ENCODE measurements around the gene FARP2.

- TF ChIP-seq CREB5 (CRISPR knock-in tag; IDR thresholded peaks at IDR 0.05; ENCODE audit: low read depth) (no peak), ESRRG (CRISPR knock-in tag; IDR thresholded peaks at IDR 0.05) (no peak), TCF4 (CRISPR knock-in tag; IDR thresholded peaks at IDR 0.05; ENCODE audit: borderline replicate concordance) (no peak), RARB (CRISPR knock-in tag; IDR thresholded peaks at IDR 0.05) (no peak), CSDC2 (CRISPR knock-in tag; IDR thresholded peaks at IDR 0.05) (no peak), ARNTL (CRISPR knock-in tag; IDR thresholded peaks at IDR 0.05; ENCODE audit: borderline replicate concordance, low read depth) (no peak), ISL1 (CRISPR knock-in tag; IDR thresholded peaks at IDR 0.05) (no peak), PPARA (CRISPR knock-in tag; IDR thresholded peaks at IDR 0.05; ENCODE audit: borderline replicate concordance) (no peak), PATZ1 (CRISPR knock-in tag; IDR thresholded peaks at IDR 0.05; ENCODE audit: borderline replicate concordance) (no peak)
Observed at GRCh38 chr2:241467777-241468475, 111.8 kb downstream of the FARP2 start.
